Breast epithelium (tissue), 4 donors: ENCODE data around the gene TEX38. TPM values are rescaled to one million over a fixed set of nuclear protein-coding genes. Genes with fewer than 3 reads are reported as not detected.

Experiments used
- DNase-seq, 2 donors: peaks; one replicate each; pipeline ENCODE4 v3.0.0-alpha.2; 2019; ENCODE audit warnings: low spot score in 2 of 2
- H3K27ac ChIP-seq, 2 donors: fragments of 200-600 bp; sonication (generic) in 1 of 2; one replicate each; pipeline ENCODE4 v1.5.1; 2016 to 2019; ENCODE audit warnings: mild to moderate bottlenecking in 1 of 2
- H3K27me3 ChIP-seq, 2 donors: fragments of 200-600 bp; sonication (generic) in 1 of 2; one replicate each; pipeline versions ENCODE4 v1.5.1 to v1.6.0; 2017 to 2019; ENCODE audit warnings: control low read depth in 1 of 2, mild to moderate bottlenecking in 1 of 2
- H3K36me3 ChIP-seq: fragments of 200-600 bp; one replicate; pipeline ENCODE4 v1.5.1; 2019
- H3K4me1 ChIP-seq, 2 donors: fragments of 200-600 bp; sonication (generic); one replicate each; pipeline ENCODE4 v1.5.1; 2016 to 2019; ENCODE audit warnings: control low read depth in 1 of 2
- H3K4me3 ChIP-seq, 3 donors: fragments of 200-600 bp; sonication (generic); 1 replicate in 2 of 3; 2 replicates in 1 of 3; pipeline ENCODE4 v1.5.1; 2016 to 2019; ENCODE audit warnings: mild to moderate bottlenecking in 3 of 3, moderate library complexity in 2 of 3
- H3K9me3 ChIP-seq, 2 donors: fragments of 200-600 bp; sonication (generic) in 1 of 2; one replicate each; pipeline ENCODE4 v1.5.1; 2016 to 2019; ENCODE audit warnings: control low read depth in 1 of 2
- CTCF ChIP-seq, 3 donors: fragments of 450-650 bp; IDR thresholded peaks; one replicate each; pipeline ENCODE4 v1.5.1; 2016 to 2017; ENCODE audit warnings: antibody characterized with exemption in 3 of 3, mild to moderate bottlenecking in 3 of 3, moderate library complexity in 3 of 3
- POLR2A ChIP-seq: fragments of 450-650 bp; IDR thresholded peaks from one replicate; pipeline ENCODE4 v1.6.1; 2016; ENCODE audit warnings: antibody characterized with exemption, mild to moderate bottlenecking, moderate library complexity
- POLR2AphosphoS5 ChIP-seq, 3 donors: sonication (generic); formaldehyde crosslinking; IDR thresholded peaks; one replicate each; pipeline ENCODE4 v1.6.1; 2017; ENCODE audit warnings: antibody characterized with exemption in 3 of 3
- intact Hi-C: fragments of 100-400 bp; cut with DNase I; formaldehyde crosslinking; loops from one replicate; pipeline ENCODE4 v1.15.1; 2023; ENCODE audit warnings: low total_unique reads
- total RNA-seq, 3 donors: library from RNA; depleted of rRNA; stranded (reverse); fragments of >200 nt; gene quantifications; one replicate each; pipeline ENCODE4 v1.1.0, GENCODE V29; 2016

The TEX38 gene
- total RNA-seq, 3 donors from 2014 or later, result not detected

- H3K4me3 ChIP-seq, result no peak overlapping the region
- TF ChIP-seq CTCF (IDR thresholded peaks at IDR 0.05) (no peak), POLR2AphosphoS5 (IDR thresholded peaks at IDR 0.05) (no peak), POLR2A (no peak)
- no peak for DNase-seq
- H3K36me3 ChIP-seq, result no peaks in the 10 kb centered on the region
- H3K4me1 ChIP-seq, result no peaks in the 10 kb centered on the region
- H3K27ac ChIP-seq, result peak overlapping the region in 1 of 2 donors; percentile 11
- no peaks in the 10 kb centered on the region for H3K9me3 ChIP-seq
- intact Hi-C loops, result no loop called here
- no peaks in the 10 kb centered on the region for H3K27me3 ChIP-seq
Measured at GRCh38 chr1:46643368-46643775, 28.3 kb upstream of the TEX38 start.

GRCh38 chr1:46645815-46646214, 25.8 kb upstream of the TEX38 start:
- Histone ChIP-seq H3K36me3 (no peaks in the 10 kb centered on the region), H3K4me1 (no peaks in the 10 kb centered on the region), H3K27me3 (no peaks in the 10 kb centered on the region), H3K4me3 (no peak overlapping the region), H3K9me3 (peaks cover 12 to 14% of the 10 kb centered on the region in 2 donors), H3K27ac (no peak overlapping the region)
- no peak for DNase-seq
- intact Hi-C loops, result no loop called here
- TF ChIP-seq POLR2AphosphoS5 (IDR thresholded peaks at IDR 0.05) (no peak), POLR2A (no peak), CTCF (IDR thresholded peaks at IDR 0.05) (no peak)

GRCh38 chr1:46646331-46646730, 25.3 kb upstream of the TEX38 start:
- Histone ChIP-seq H3K9me3 (peaks cover 12 to 14% of the 10 kb centered on the region in 2 donors), H3K4me1 (no peaks in the 10 kb centered on the region), H3K27me3 (no peaks in the 10 kb centered on the region), H3K4me3 (no peak overlapping the region), H3K36me3 (no peaks in the 10 kb centered on the region), H3K27ac (no peak overlapping the region)
- TF ChIP-seq POLR2AphosphoS5 (IDR thresholded peaks at IDR 0.05) (no peak), CTCF (IDR thresholded peaks at IDR 0.05) (no peak), POLR2A (no peak)
- intact Hi-C loops, result no loop called here
- no peak for DNase-seq

GRCh38 chr1:46646844-46647243, 24.8 kb upstream of the TEX38 start:
- TF ChIP-seq POLR2A (no peak), CTCF (IDR thresholded peaks at IDR 0.05) (no peak), POLR2AphosphoS5 (IDR thresholded peaks at IDR 0.05) (no peak)
- no peaks in the 10 kb centered on the region for H3K36me3 ChIP-seq
- intact Hi-C loops, result no loop called here
- H3K4me1 ChIP-seq, result no peaks in the 10 kb centered on the region
- DNase-seq, result no peak
- H3K9me3 ChIP-seq, result peaks cover 12 to 14% of the 10 kb centered on the region in 2 donors
- no peaks in the 10 kb centered on the region for H3K27me3 ChIP-seq
- no peak overlapping the region for H3K27ac ChIP-seq
- H3K4me3 ChIP-seq, result no peak overlapping the region

- H3K36me3 ChIP-seq, result no peaks in the 10 kb centered on the region
- peaks cover 12 to 14% of the 10 kb centered on the region in 2 donors for H3K9me3 ChIP-seq
- no peak for DNase-seq
- H3K27me3 ChIP-seq, result no peaks in the 10 kb centered on the region
- H3K4me1 ChIP-seq, result no peaks in the 10 kb centered on the region
- no peak overlapping the region for H3K27ac ChIP-seq
- intact Hi-C loops, result no loop called here
- TF ChIP-seq CTCF (IDR thresholded peaks at IDR 0.05), result no peak
- TF ChIP-seq POLR2AphosphoS5 (IDR thresholded peaks at IDR 0.05), result no peak
- TF ChIP-seq POLR2A, result no peak
- H3K4me3 ChIP-seq, result no peak overlapping the region
Measured at GRCh38 chr1:46647611-46648010, 24.0 kb upstream of the TEX38 start.
